Activated T-cell treated with anti-CD3 and anti-CD28 coated beads for 24 hours (primary cell): Measurements from ENCODE around the gene MYEOV.

Experiments
- DNase-seq: peaks from one replicate; pipeline ENCODE4 v3.0.0-alpha.2; 2020; ENCODE audit warnings: low read depth

The MYEOV gene

DNA sequence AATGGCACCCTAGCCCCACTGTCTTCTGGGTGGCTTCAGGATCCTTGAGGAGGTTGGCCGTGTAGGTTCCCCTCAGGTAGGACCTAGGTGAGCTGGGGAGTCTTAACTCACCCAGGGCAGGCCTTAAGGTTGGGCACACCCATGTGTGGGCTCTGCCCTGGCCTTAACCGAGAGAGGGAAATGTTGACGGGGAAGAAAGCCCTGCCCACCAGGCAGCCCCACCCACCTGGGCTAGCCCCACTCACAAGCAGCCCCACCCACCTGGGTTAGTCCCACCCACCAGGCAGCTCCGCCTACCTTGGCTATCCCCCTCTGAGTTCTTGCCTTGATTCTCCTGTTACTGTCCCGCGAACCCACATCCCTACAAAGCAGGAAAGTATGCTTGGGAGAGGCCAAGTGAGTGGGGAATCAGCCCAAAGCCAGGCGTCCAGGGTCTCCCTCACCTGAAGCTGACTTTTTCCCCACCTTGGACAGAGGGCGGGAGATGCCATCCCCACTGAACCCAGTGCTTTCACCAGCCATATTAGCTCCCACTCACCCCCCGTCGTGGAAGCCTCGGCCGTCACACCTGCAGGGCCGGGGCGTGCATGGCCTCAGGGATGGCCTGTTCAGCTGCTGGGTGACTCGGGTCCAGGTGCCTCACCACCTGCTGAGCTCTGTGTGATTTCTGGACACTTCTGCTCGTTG is at the start of gene MYEOV:
Gene MYEOV, plus strand, starts transcription at position 337 of the 687 bp plus-strand sequence. CDS start 1,200 bp downstream, outside the sequence.
- peak; percentile 17 for DNase-seq

- no peak for DNase-seq
Measured at GRCh38 chr11:69244266-69244665, 49.7 kb upstream of the MYEOV start.

- DNase-seq, result no peak
Measured at GRCh38 chr11:69245041-69245440, 48.9 kb upstream of the MYEOV start.

DNA sequence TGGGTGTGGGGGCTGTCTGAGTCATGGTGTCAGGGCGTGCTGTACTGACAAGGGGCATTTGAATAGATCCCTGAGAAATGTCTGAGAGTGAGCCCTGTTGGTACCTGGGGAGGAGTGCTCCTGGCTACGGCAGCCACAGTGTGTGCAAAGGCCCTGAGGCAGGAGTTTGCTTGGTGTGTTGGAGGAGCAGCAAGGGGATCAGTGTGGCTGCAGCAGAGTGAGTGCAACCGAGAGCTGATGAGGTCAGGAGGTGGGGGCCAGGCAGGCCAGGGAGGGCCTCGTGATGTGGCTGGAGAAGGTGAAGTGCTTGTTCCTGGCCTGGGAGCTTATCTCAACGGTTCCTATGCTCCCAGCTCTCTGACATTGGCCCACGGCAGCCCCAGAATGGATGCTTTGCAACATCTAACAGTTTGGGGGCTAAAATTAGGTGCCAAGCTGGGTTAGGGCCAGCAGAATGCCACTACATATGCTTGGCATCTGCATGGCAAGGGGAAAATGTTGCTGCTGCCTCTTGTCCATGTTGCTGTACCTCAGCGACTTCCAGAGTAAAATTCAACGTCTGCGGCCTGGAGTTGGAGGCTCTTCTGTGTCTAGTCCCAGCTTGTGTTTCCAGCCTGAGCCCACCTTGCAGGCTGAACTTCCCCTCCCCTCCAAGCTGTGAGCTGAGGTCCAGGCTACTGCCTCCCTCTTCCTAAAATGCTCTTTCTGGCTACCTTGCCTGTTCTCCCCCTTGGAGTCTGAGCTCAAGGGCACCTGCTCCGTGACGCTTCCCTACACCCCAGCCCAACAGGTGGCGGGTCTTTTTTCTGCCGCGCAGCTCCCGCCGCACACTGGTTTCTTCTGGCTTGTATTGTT is 48.2 kb upstream of the MYEOV start:
- DNase-seq, result no peak

DNA sequence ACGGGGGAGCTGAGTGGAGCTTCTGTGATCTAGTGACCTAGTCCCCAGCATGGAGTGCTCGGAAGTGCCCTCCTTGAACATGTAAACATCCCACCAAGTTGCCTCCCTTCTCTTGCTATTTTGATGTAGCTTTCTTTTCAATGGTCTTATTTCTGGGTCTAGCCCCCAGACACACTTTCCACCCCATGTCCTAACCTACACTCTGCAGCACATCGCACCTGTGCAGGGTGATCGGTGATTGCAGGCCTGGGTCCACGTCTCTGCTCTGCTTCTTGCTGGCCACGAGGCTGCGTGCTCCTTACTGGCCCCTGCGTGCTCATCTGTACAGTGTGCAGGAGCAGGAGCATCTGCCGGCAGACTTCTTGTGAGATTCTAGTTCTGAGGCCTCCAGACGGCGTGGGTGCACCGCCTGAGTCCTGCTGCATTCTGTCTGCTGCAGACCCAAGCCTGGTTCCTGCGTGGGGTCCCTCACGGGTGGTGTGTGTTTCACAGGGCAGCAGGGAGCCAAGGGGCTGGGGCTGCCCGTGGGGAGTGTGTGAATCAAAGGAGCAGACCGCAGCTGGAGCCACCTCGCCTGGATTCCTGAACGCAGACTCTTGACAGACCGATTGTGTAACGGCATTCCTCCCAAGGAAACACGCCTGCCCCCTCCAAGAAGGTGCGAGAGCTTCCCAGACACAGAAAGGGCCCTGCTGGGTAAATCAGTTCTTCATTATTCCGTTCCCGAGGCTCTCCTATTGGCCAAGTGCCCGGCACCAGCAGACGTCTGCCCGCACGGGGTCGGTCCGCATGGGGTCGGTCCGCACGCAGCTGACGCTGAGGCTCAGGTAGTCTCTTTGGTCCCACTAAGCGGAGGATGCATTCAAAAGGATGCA is 44.4 kb upstream of the MYEOV start:
- DNase-seq, result no peak

DNA sequence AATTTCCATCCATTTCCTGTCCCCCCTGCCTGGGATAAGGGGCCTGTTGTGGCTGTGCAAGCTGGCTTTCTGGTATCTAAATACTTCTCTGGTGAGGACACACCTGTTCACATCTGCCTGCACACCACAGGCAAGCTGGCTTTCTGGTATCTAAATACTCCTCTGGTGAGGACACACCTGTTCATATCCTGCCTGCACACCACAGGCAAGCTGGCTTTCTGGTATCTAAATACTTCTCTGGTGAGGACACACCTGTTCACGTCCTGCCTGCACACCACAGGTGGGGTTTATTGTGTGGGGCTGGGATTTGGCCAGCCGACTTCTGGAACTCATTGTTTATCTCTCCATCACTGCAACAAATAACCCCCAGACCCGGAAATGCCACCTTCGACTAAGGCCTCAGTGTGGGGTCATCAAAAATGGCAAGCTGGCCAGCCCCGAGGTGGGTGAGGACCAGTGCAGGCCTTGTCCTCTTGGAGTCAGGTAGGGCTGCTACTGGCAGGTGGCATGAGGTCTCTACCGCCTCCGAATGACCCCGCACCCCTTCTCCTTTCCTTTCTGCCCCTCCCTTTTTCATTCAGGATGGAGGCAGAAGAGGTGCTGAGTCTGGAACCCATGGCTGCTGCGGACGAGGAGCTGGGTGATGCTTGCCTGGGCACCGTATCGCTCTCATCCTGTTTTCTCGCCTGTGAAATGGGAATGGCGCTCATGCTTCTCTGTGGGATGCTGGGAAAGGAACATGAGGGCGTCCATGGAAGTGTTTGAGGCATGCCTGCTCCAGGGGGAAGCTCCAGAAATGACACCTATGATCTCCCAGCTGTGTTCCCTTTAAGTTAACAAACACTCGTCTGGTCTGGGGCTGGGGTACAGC is 43.5 kb upstream of the MYEOV start:
- DNase-seq, result no peak

- no peak for DNase-seq
Measured at GRCh38 chr11:69251057-69251393, 42.9 kb upstream of the MYEOV start.

- DNase-seq, result no peak
Measured at GRCh38 chr11:69251639-69252489, 42.1 kb upstream of the MYEOV start.

GRCh38 chr11:69252490-69252837 is 41.5 kb upstream of the MYEOV start:
- no peak for DNase-seq

DNA sequence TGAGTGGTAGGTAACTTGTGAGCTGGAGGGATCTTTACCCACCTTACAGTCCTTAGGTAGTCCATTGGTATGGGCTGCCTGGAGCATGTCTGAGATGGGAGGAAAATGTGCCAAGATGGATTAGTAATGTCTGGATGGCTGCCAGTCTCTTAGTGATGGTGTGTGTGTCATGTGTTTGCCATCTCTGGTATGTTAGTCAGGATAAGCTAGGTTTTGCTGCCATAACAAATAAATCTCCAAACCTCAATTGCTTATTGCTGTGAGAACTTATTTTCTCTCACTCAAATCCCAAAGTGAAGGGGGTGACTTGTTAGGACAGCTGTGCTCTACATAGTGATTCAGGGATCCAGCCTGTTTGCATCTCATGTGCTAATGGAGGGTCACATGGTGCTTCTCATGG is 40.9 kb upstream of the MYEOV start:
- no peak for DNase-seq

GRCh38 chr11:69257134-69257533 is 36.8 kb upstream of the MYEOV start:
- DNase-seq, result no peak

DNA sequence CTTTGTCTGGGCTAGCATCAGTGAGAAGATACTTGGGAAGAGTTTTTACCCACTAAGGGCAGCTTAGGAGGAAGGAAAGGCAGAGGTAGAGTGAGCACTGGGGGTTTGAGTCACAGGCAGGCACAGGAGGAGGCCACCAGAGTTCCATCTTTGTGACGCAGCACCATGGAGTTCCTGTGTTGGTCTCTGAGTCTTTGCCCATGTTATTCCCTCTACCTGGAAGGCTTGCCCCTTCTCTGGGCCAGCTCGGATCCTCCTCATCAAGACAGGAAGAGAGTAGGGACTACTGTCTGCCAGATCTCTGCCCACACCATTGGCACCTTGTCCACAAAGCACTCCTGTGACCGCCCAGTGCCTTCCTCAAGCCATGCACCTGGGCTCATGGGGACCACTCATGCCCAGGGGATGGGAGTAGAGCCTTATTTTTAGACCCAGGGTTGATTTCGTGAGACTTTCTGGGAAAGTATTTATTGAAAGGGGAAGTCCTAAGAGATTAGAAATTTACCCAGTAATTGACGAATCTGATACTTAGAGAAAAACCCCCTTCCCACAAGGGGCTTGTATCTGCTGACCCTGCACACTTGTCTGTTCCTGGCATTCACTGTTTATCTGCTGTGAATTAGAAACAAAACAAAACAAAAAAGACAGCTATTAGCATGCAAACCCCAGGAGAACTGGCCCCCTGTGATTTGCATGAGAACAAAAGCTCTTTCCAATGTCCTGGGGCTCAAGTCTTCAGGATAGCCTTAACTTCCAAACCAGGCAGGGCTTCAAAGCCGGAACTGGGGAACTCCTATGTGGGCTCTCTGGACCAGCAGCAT is 35.9 kb upstream of the MYEOV start:
- no peak for DNase-seq

GRCh38 chr11:69259096-69259495 is 34.9 kb upstream of the MYEOV start:
- no peak for DNase-seq

GRCh38 chr11:69260622-69261021 is 33.3 kb upstream of the MYEOV start:
- no peak for DNase-seq

DNA sequence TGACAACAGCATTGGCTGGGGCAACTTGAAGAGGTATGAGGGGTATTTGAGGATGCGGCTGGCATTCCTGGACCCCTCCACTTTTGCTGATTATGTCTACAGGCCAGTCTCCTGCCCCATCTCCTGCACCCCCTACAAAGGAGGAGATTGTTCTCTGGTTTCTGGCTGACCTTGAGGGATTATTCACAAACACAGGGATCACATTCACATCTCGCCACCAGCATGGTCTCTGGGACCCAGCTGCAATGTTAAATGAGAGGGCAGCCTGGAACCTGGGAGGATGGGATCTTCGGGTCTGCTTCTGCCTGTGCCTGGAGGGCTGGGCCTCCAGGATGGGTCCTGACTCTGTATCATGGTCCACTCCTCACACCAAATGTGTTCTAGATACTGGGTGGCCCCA is 32.8 kb upstream of the MYEOV start:
- DNase-seq, result no peak

- no peak for DNase-seq
Measured at GRCh38 chr11:69262918-69263735, 30.8 kb upstream of the MYEOV start.

- no peak for DNase-seq
Measured at GRCh38 chr11:69263736-69264052, 30.3 kb upstream of the MYEOV start.

DNA sequence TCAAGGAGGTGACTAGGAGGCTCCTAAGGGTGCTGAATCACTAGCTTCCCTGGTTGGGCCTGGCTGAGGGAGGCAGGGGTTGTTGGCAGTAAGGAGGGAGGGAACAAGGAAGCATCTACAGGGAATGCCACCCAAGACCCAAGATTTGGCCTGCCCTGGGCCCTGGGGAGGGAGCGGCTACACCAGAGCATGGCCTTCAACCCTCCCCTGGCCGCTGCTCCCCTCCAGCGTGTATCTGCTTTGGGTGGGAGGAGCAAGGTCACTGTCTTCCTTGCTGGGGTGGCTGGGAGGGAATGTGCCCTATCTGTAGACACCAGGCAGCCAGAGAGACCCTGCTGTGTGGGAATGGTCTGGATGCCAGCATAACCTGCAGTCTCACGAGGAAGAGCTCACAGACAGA is 29.5 kb upstream of the MYEOV start:
- DNase-seq, result no peak

GRCh38 chr11:69265210-69265609 is 28.7 kb upstream of the MYEOV start:
- no peak for DNase-seq
